PC-9 (cell line): Measurements from ENCODE around the gene KL.

ENCODE experiments used
- EZH2 ChIP-seq: fragments of 200-600 bp; sonication (generic); IDR thresholded peaks from 2 replicates; pipeline ENCODE4 v1.8.0; 2017; ENCODE audit warnings: antibody characterized with exemption, low read depth
- TF ChIP-seq, protein P1 (sequence below): fragments of 200-600 bp; sonication (generic); conservative IDR thresholded peaks from 2 replicates; pipeline ENCODE4 v1.6.1; 2017; ENCODE audit warnings: mixed run types, antibody characterized with exemption, mild to moderate bottlenecking, moderate library complexity

DNA sequence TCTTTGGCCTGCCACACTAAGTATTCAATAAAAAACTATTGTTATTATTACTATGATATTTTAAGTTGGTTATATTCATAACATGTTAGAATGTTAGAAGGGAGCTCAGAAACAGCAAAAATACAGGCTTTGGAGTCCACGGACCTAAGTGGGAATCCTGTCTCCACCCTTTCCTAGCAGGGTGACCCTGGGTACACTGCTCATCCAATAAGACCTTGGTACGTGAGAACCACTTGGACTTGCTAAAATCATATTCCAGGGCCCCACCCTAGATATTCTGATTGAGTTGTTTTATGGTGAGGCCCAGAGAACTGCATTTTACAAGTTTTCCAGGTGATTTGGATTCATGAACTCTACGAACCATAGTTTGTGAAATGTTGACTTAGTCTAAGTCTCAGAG, 47.4 kb upstream of the KL start:
- TF ChIP-seq, protein P1, sequence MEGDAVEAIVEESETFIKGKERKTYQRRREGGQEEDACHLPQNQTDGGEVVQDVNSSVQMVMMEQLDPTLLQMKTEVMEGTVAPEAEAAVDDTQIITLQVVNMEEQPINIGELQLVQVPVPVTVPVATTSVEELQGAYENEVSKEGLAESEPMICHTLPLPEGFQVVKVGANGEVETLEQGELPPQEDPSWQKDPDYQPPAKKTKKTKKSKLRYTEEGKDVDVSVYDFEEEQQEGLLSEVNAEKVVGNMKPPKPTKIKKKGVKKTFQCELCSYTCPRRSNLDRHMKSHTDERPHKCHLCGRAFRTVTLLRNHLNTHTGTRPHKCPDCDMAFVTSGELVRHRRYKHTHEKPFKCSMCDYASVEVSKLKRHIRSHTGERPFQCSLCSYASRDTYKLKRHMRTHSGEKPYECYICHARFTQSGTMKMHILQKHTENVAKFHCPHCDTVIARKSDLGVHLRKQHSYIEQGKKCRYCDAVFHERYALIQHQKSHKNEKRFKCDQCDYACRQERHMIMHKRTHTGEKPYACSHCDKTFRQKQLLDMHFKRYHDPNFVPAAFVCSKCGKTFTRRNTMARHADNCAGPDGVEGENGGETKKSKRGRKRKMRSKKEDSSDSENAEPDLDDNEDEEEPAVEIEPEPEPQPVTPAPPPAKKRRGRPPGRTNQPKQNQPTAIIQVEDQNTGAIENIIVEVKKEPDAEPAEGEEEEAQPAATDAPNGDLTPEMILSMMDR: no peak
- TF ChIP-seq EZH2: no peak
